Measurements from ENCODE around the gene RHOB. TPM values are rescaled to one million over a fixed set of nuclear protein-coding genes. Genes with fewer than 3 reads are reported as not detected.

RHOB gene
- total RNA-seq, 2 donors from 2014 or later = 391 to 554 TPM

DNA sequence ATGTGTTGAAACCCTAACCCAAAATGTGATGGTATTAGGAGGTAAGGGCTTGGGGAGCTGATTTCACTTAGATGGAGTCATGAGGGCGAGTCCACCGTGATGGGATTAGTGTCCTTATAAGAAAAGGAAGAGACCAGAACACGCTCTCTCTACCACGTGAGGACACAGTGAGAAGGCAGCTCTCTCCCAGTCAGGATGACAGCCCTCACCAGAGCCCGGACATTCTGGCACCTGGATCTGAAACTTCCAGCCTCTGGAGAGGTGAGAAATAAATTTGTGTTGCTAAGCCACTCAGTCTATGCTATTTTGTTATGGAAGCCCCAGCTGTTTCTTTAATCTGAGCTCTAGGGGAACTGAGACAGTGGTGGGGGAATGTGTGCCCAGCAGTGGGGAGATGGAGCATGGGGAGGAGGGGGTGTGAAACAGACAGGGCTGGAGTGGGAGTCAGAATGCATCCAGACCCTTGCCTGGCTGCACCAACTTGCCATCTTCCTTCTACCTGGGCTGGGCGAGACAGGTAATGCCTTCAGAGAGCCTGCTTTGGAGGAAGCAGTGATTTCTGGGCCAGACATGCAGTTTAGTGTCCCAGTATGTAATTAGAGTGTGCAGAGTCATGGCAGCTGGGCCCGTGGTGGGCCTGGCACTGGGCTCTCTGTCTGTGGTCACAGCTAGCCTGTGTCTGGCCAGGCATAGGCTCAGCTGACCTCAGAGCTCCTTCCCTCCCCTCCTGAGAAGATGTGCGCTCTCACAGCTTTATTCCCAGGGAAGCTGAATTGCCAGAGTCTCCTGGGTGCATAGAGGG is 38.1 kb downstream of the RHOB start:
- Histone ChIP-seq H3K4me3 (no peak overlapping the region), H3K36me3 (no peaks in the 10 kb centered on the region), H3K9me3 (no peaks in the 10 kb centered on the region), H3K27me3 (replicated peaks; ENCODE audit: insufficient read depth) (no peaks in the 10 kb centered on the region), H3K4me1 (replicated peaks) (no peaks in the 10 kb centered on the region), H3K27ac (no peak overlapping the region)
- 90% methylated on average over 8 of the region's 8 CpGs for WGBS
- TF ChIP-seq POLR2AphosphoS5 (IDR thresholded peaks at IDR 0.05) (no peak), POLR2A (IDR thresholded peaks at IDR 0.05) (no peak)
- TF ChIP-seq, protein P1, sequence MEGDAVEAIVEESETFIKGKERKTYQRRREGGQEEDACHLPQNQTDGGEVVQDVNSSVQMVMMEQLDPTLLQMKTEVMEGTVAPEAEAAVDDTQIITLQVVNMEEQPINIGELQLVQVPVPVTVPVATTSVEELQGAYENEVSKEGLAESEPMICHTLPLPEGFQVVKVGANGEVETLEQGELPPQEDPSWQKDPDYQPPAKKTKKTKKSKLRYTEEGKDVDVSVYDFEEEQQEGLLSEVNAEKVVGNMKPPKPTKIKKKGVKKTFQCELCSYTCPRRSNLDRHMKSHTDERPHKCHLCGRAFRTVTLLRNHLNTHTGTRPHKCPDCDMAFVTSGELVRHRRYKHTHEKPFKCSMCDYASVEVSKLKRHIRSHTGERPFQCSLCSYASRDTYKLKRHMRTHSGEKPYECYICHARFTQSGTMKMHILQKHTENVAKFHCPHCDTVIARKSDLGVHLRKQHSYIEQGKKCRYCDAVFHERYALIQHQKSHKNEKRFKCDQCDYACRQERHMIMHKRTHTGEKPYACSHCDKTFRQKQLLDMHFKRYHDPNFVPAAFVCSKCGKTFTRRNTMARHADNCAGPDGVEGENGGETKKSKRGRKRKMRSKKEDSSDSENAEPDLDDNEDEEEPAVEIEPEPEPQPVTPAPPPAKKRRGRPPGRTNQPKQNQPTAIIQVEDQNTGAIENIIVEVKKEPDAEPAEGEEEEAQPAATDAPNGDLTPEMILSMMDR (IDR thresholded peaks at IDR 0.05) = no peak
- intact Hi-C loops (cut with DNase I) = no loop called here
- DNase-seq (ENCODE audit: low spot score) = no peak

DNA sequence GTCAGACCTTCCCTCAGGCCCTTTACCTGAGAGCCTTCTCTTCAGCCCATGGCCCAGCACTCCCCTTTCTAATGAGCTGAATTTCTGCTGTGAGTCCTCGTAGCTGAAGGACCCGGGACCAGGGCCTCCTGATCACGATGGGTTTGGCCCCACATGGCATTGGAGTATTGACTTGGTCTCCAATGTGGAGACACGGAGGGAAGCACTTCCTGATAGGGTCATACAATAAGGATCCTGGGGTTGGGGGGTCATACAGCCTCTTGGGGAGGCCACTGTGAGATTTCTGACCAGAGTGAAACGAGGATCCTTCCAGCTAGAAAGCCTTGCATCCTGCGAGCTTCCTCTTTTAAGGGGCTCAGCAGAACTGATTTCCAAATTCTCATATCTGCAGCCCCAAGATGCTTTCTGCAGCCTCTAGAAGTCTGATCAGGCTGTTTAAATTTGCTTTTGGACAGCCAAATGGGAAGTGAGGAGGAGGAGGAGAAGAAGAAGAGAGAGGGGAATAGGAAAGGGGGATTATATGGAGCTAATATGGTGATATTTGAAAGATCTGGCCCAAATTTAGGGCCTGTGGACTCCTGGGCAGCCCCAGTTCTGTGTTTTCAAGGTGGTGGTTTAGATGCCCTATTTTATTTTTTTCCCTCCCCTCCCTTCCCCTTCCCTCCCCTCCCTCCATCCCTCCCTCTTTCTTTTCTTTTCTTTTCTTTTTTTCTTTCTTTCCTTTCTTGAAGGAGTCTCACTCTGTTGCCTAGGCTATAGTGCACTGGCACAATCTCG is 38.9 kb downstream of the RHOB start:
- intact Hi-C loops (cut with DNase I) = no loop called here
- Histone ChIP-seq H3K4me1 (replicated peaks) (no peaks in the 10 kb centered on the region), H3K27ac (no peak overlapping the region), H3K27me3 (replicated peaks; ENCODE audit: insufficient read depth) (no peaks in the 10 kb centered on the region), H3K36me3 (no peaks in the 10 kb centered on the region), H3K4me3 (no peak overlapping the region), H3K9me3 (no peaks in the 10 kb centered on the region)
- DNase-seq (ENCODE audit: low spot score) = no peak
- 85% methylated on average over 7 of the region's 7 CpGs for WGBS
- TF ChIP-seq POLR2AphosphoS5 (IDR thresholded peaks at IDR 0.05) (no peak), POLR2A (IDR thresholded peaks at IDR 0.05) (no peak)
- TF ChIP-seq, protein P1 (IDR thresholded peaks at IDR 0.05) = no peak

DNA sequence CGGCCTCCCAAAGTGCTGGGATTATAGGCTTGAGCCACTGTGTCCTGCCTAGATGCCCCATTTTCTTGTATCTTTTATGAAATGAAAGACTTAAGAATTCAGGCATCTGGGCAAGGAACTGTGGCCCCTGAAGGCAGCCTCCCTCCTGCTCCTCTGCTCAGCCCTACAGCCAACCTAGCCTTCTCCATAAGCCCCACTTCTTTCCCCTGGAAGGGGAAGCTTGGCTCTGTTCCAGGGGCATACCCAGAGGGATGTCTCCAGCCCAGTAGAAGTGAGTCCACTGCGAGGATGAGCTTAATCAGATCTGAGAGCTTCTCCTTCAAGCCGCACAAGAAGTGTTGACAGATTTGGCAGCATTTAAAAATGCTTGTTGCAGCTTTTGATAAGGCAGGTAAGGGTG is 39.7 kb downstream of the RHOB start:
- TF ChIP-seq, protein P1 (IDR thresholded peaks at IDR 0.05) = no peak
- TF ChIP-seq POLR2A (IDR thresholded peaks at IDR 0.05) (no peak), POLR2AphosphoS5 (IDR thresholded peaks at IDR 0.05) (no peak)
- DNase-seq (ENCODE audit: low spot score) = no peak
- Histone ChIP-seq H3K4me1 (replicated peaks) (no peaks in the 10 kb centered on the region), H3K4me3 (no peak overlapping the region), H3K27me3 (replicated peaks; ENCODE audit: insufficient read depth) (no peaks in the 10 kb centered on the region), H3K9me3 (no peaks in the 10 kb centered on the region), H3K27ac (no peak overlapping the region), H3K36me3 (no peaks in the 10 kb centered on the region)
- WGBS = 88% methylated on average over 2 of the region's 3 CpGs
- intact Hi-C loops (cut with DNase I) = no loop called here

DNA sequence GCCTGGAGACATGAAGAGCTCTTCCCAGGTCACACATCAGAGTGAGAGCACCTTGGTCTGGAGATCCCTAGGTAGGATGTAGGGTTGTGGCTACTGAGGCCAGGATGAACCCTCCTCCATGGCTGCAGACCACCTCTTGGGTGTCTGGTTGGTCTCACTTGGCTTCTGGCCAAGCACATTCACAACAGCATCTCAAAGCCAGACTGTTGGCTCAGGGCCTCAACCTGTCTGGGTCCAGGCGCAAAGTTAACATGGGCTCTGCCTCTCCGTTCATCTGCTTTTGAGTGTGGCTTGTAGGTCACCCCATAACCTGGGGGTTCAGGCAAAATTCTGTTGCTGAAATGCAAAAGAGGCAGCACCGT is 40.1 kb downstream of the RHOB start:
- Histone ChIP-seq H3K27me3 (replicated peaks; ENCODE audit: insufficient read depth) (no peaks in the 10 kb centered on the region), H3K36me3 (no peaks in the 10 kb centered on the region), H3K4me1 (replicated peaks) (no peaks in the 10 kb centered on the region), H3K27ac (no peak overlapping the region), H3K9me3 (no peaks in the 10 kb centered on the region), H3K4me3 (no peak overlapping the region)
- WGBS = 97% methylated on average over 3 of the region's 3 CpGs
- DNase-seq (ENCODE audit: low spot score) = no peak
- intact Hi-C loops (cut with DNase I) = no loop called here
- TF ChIP-seq POLR2AphosphoS5 (IDR thresholded peaks at IDR 0.05) = no peak
- TF ChIP-seq POLR2A (IDR thresholded peaks at IDR 0.05) = no peak
- TF ChIP-seq, protein P1 (IDR thresholded peaks at IDR 0.05) = no peak

All from prostate gland (tissue), 2 donors.